ENCODE measurements around the gene MOG.

DNA sequence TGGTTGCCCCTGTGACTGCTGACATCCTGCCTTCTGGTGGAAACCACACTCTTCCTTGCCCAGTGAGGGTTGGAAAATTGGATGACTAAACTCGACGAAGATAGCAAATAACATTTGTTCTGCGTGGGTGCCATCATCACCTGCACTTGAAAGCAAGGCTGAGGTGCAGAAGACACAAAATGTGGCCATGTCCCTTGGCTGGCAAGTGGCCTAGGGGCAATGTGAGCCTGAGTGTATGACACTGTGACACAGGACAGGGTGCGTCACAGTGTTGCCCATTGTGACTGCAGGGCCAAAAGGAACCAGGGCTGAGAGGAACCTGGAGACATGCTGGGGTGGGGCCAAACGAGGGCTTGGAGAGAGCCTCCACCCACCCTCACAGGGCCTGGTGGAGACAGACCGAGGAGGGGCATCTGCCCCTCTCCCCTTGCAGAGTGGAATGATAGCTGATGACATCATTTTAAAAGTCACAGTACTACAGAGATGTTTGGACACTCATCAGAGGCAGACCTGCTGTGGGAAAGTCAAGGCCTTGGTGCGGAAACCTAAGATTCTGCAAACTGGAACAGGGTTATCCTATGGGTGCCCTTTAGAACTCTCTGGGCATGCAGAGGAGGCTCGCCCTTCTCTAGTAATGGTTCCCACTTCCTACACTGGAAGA lies 53.5 kb downstream of the MOG start:
- TF ChIP-seq, protein P1, sequence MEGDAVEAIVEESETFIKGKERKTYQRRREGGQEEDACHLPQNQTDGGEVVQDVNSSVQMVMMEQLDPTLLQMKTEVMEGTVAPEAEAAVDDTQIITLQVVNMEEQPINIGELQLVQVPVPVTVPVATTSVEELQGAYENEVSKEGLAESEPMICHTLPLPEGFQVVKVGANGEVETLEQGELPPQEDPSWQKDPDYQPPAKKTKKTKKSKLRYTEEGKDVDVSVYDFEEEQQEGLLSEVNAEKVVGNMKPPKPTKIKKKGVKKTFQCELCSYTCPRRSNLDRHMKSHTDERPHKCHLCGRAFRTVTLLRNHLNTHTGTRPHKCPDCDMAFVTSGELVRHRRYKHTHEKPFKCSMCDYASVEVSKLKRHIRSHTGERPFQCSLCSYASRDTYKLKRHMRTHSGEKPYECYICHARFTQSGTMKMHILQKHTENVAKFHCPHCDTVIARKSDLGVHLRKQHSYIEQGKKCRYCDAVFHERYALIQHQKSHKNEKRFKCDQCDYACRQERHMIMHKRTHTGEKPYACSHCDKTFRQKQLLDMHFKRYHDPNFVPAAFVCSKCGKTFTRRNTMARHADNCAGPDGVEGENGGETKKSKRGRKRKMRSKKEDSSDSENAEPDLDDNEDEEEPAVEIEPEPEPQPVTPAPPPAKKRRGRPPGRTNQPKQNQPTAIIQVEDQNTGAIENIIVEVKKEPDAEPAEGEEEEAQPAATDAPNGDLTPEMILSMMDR (IDR thresholded peaks at IDR 0.05; ENCODE audit: insufficient read depth, low read length) = no peak
- TF ChIP-seq POLR2AphosphoS5 (IDR thresholded peaks at IDR 0.05; ENCODE audit: low read depth) (no peak), GABPA (IDR thresholded peaks at IDR 0.05; ENCODE audit: low read depth) (no peak), SPI1 (IDR thresholded peaks at IDR 0.05; ENCODE audit: borderline replicate concordance, low read depth) (no peak)
- TF ChIP-seq, protein P2, sequence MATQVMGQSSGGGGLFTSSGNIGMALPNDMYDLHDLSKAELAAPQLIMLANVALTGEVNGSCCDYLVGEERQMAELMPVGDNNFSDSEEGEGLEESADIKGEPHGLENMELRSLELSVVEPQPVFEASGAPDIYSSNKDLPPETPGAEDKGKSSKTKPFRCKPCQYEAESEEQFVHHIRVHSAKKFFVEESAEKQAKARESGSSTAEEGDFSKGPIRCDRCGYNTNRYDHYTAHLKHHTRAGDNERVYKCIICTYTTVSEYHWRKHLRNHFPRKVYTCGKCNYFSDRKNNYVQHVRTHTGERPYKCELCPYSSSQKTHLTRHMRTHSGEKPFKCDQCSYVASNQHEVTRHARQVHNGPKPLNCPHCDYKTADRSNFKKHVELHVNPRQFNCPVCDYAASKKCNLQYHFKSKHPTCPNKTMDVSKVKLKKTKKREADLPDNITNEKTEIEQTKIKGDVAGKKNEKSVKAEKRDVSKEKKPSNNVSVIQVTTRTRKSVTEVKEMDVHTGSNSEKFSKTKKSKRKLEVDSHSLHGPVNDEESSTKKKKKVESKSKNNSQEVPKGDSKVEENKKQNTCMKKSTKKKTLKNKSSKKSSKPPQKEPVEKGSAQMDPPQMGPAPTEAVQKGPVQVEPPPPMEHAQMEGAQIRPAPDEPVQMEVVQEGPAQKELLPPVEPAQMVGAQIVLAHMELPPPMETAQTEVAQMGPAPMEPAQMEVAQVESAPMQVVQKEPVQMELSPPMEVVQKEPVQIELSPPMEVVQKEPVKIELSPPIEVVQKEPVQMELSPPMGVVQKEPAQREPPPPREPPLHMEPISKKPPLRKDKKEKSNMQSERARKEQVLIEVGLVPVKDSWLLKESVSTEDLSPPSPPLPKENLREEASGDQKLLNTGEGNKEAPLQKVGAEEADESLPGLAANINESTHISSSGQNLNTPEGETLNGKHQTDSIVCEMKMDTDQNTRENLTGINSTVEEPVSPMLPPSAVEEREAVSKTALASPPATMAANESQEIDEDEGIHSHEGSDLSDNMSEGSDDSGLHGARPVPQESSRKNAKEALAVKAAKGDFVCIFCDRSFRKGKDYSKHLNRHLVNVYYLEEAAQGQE (IDR thresholded peaks at IDR 0.05; ENCODE audit: insufficient replicate concordance, low read depth) = no peak

All from HL-60 (cell line).